Transverse colon (tissue), 4 donors: ENCODE results near the gene CDT1. TPM values are rescaled to one million over a fixed set of nuclear protein-coding genes. Genes with fewer than 3 reads are reported as not detected.

Experiments used
- DNase-seq: peaks from one replicate; pipeline ENCODE4 v3.0.0-alpha.2; 2019
- H3K27ac ChIP-seq, 4 donors: fragments of 200-600 bp; sonication (generic); 2 replicates each; pipeline ENCODE4 v1.5.1; 2016 to 2018; ENCODE audit warnings: inconsistent platforms in 4 of 4
- H3K27me3 ChIP-seq: fragments of 200-600 bp; sonication (generic); 2 replicates; pipeline ENCODE4 v1.5.1; 2017; ENCODE audit warnings: inconsistent platforms
- H3K36me3 ChIP-seq, 4 donors: fragments of 200-600 bp; sonication (generic); 2 replicates each; pipeline ENCODE4 v1.5.1; 2017 to 2019; ENCODE audit warnings: inconsistent platforms in 4 of 4
- H3K4me1 ChIP-seq, 4 donors: fragments of 200-600 bp; sonication (generic); 2 replicates each; pipeline ENCODE4 v1.5.1; 2017 to 2020; ENCODE audit warnings: inconsistent platforms in 4 of 4
- H3K4me3 ChIP-seq, 4 donors: fragments of 200-600 bp; sonication (generic); 1 replicate in 1 of 4; 2 replicates in 3 of 4; pipeline versions ENCODE4 v1.5.1 to v1.6.1; 2017 to 2019; ENCODE audit warnings: inconsistent platforms in 4 of 4
- H3K9me3 ChIP-seq, 2 donors: fragments of 200-600 bp; sonication (generic); 2 replicates each; pipeline ENCODE4 v1.5.1; 2017 to 2019; ENCODE audit warnings: inconsistent platforms in 2 of 2
- EP300 ChIP-seq: sonication (generic); formaldehyde crosslinking; IDR thresholded peaks from one replicate; pipeline ENCODE4 v1.6.1; 2017; ENCODE audit warnings: antibody characterized with exemption, low read depth
- POLR2A ChIP-seq: fragments of 450-650 bp; IDR thresholded peaks from one replicate; pipeline ENCODE4 v1.6.1; 2016; ENCODE audit warnings: antibody characterized with exemption, mild to moderate bottlenecking, moderate library complexity
- POLR2AphosphoS5 ChIP-seq, 3 donors: sonication (generic); formaldehyde crosslinking; IDR thresholded peaks; one replicate each; pipeline ENCODE4 v1.6.1; 2016; ENCODE audit warnings: antibody characterized with exemption in 3 of 3
- WGBS, 2 donors: methylation state at CpG; one replicate each; pipeline ENCODE4 v1.1.5; 2018; ENCODE audit warnings: low coverage in 1 of 2; 5-methylcytosine and 5-hydroxymethylcytosine counted together
- in situ Hi-C, 4 donors: fragments of 200-750 bp; cut with MboI; loops; one replicate each; pipeline versions ENCODE4 v1.15.0 to v1.15.1; 2017; ENCODE audit warnings: low sequenced_read_pairs in 3 of 4, low pct_ligation_motif_present in 1 of 4, low pct_unique_long_range_greater_than_20kb in 1 of 4
- intact Hi-C: fragments of 100-400 bp; cut with DNase I; formaldehyde crosslinking; loops from one replicate; pipeline ENCODE4 v1.15.1; 2023; ENCODE audit warnings: low total_unique reads
- total RNA-seq, 4 donors: library from RNA; depleted of rRNA; stranded (reverse); fragments of >200 nt; gene quantifications; one replicate each; pipeline ENCODE4 v1.1.0, GENCODE V29; 2016
- TF ChIP-seq, protein P1 (sequence below), 5 experiments: fragments of 200-600 bp in 3 of 5; fragments of 450-650 bp in 2 of 5; sonication (generic) in 3 of 5; IDR thresholded peaks; 1 replicate in 2 of 5; 2 replicates in 3 of 5; pipeline ENCODE4 v1.5.1; 2016 to 2017; ENCODE audit warnings: antibody characterized with exemption in 5 of 5, inconsistent platforms in 3 of 5, mild to moderate bottlenecking in 2 of 5, moderate library complexity in 1 of 5

The CDT1 gene
- total RNA-seq, 4 donors from 2014 or later: 3.8 to 12.5 (median 6.7) TPM; not detected in 1

- Histone ChIP-seq H3K9me3 (no peaks in the 10 kb centered on the region), H3K4me1 (no peaks in the 10 kb centered on the region), H3K4me3 (no peak overlapping the region), H3K36me3 (no peaks in the 10 kb centered on the region), H3K27me3 (no peaks in the 10 kb centered on the region), H3K27ac (no peak overlapping the region)
- no peak for DNase-seq
- 78 to 96% methylated on average over 3 to 18 of the region's 18 CpGs for WGBS, 2 donors
- in situ Hi-C loops: no loop called here
- intact Hi-C loops: no loop called here
- TF ChIP-seq EP300: no peak
Measured at GRCh38 chr16:88847654-88848053, 44.1 kb downstream of the CDT1 start.

- H3K9me3 ChIP-seq: no peaks in the 10 kb centered on the region
- DNase-seq: no peak
- H3K4me3 ChIP-seq: no peak overlapping the region
- no peaks in the 10 kb centered on the region for H3K27me3 ChIP-seq
- H3K36me3 ChIP-seq: no peaks in the 10 kb centered on the region
- H3K4me1 ChIP-seq: peaks cover 0 to 4% (median under 1%) of the 10 kb centered on the region in 4 donors
- 89% methylated on average over 20 of the region's 21 CpGs; no CpG with 5 or more reads in 1 of the 2 donors for WGBS, 2 donors
- TF ChIP-seq, protein P1, sequence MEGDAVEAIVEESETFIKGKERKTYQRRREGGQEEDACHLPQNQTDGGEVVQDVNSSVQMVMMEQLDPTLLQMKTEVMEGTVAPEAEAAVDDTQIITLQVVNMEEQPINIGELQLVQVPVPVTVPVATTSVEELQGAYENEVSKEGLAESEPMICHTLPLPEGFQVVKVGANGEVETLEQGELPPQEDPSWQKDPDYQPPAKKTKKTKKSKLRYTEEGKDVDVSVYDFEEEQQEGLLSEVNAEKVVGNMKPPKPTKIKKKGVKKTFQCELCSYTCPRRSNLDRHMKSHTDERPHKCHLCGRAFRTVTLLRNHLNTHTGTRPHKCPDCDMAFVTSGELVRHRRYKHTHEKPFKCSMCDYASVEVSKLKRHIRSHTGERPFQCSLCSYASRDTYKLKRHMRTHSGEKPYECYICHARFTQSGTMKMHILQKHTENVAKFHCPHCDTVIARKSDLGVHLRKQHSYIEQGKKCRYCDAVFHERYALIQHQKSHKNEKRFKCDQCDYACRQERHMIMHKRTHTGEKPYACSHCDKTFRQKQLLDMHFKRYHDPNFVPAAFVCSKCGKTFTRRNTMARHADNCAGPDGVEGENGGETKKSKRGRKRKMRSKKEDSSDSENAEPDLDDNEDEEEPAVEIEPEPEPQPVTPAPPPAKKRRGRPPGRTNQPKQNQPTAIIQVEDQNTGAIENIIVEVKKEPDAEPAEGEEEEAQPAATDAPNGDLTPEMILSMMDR (IDR thresholded peaks at IDR 0.05): no peak
- TF ChIP-seq POLR2AphosphoS5 (IDR thresholded peaks at IDR 0.05) (no peak), EP300 (no peak), POLR2A (no peak)
- intact Hi-C loops: no loop called here
- in situ Hi-C loops: no loop called here
- no peak overlapping the region for H3K27ac ChIP-seq
Measured at GRCh38 chr16:88848557-88848956, 45.0 kb downstream of the CDT1 start.

DNA sequence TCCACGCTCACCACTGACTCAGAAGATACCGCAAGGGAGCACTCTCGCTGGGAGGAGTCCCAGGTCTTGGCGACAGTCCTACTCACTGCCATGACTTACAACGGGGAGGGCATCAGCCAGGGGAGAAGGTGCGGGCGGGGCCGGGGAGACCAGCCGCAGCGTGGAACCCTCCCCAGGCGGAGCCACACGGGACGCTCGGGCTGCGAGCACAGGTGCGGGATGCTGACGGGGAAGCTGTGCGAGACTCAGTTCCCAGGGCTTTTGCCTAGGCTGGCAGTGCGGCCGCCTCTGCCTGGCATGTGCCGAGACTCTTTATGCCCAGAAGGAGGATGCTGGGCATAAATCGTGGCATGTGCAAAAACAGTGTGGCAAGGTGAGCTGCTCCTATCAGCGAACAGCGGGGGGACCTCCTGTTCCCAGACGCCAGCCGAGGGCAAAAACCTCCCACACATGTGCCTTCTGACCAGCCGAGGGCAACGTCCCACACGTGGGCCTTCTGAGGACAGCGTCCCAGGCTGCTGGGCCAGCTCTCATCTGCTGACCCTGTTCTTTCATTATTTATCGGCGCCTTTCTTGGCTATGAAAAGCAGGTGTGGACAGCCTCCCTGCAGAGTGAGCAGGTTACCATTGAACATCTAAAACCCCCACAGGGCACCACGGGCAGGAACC is 47.1 kb downstream of the CDT1 start:
- Histone ChIP-seq H3K4me3 (no peak overlapping the region), H3K27me3 (no peaks in the 10 kb centered on the region), H3K9me3 (no peaks in the 10 kb centered on the region), H3K4me1 (peaks cover 5 to 13% (median 9%) of the 10 kb centered on the region in 4 donors), H3K36me3 (no peaks in the 10 kb centered on the region), H3K27ac (no peak overlapping the region)
- TF ChIP-seq, protein P1 (IDR thresholded peaks at IDR 0.05): no peak
- TF ChIP-seq POLR2AphosphoS5 (IDR thresholded peaks at IDR 0.05): no peak
- no peak for TF ChIP-seq POLR2A
- no peak for TF ChIP-seq EP300
- in situ Hi-C loops (no loop called here), intact Hi-C loops (no loop called here)
- 70 to 90% methylated on average over 2 to 33 of the region's 33 CpGs for WGBS, 2 donors
- no peak for DNase-seq

- no peak overlapping the region for H3K4me3 ChIP-seq
- H3K27ac ChIP-seq: no peak overlapping the region
- TF ChIP-seq EP300 (no peak), POLR2A (no peak), POLR2AphosphoS5 (IDR thresholded peaks at IDR 0.05) (no peak)
- TF ChIP-seq, protein P1 (IDR thresholded peaks at IDR 0.05): no peak
- peaks cover 10 to 20% (median 16%) of the 10 kb centered on the region in 4 donors for H3K4me1 ChIP-seq
- intact Hi-C loops (no loop called here), in situ Hi-C loops (no loop called here)
- no peaks in the 10 kb centered on the region for H3K36me3 ChIP-seq
- no peaks in the 10 kb centered on the region for H3K27me3 ChIP-seq
- 94% methylated on average over 19 of the region's 19 CpGs; no CpG with 5 or more reads in 1 of the 2 donors for WGBS, 2 donors
- no peaks in the 10 kb centered on the region for H3K9me3 ChIP-seq
- no peak for DNase-seq
Measured at GRCh38 chr16:88851616-88852015, 48.0 kb downstream of the CDT1 start.
